ENCODE results near the gene KIF27. TPM values are rescaled to one million over a fixed set of nuclear protein-coding genes. Genes with fewer than 3 reads are reported as not detected.
"Not testable (repeated sequence)": the region's sequence is repeated elsewhere in the genome, so short reads cannot be mapped to it uniquely, and the experiment has no call there.

Gene KIF27
- total RNA-seq, 2 donors from 2014 or later = 4.9 to 7.2 TPM

DNA sequence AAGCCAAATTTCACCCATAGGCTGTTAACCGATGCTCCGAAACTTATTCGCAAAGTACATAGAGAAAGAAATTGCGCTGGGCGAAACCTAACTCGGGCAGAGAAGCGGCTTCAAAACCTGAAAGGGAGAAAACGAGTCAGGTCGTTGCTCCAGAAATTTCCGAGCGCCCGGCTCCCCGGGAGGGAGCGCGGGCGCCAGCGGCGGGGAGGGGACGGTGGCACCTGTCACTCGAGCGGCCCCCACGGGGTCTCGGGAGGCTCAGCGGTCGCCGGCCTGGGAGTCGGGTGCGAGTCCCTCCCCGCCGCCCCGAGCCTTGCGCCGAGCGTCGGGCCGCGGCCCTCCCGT lies 104.2 kb downstream of the KIF27 start:
- H3K4me1 Mint-ChIP-seq; H3K9me3 ChIP-seq (ENCODE audit: control insufficient read depth, low read length, poor library complexity, severe bottlenecking); ATAC-seq; H3K36me3 Mint-ChIP-seq (ENCODE audit: low read depth); DNase-seq; H3K27me3 Mint-ChIP-seq: not testable (repeated sequence)
- H3K4me3 Mint-ChIP-seq = peak overlapping the region; percentile 90
- H3K27ac Mint-ChIP-seq = peak overlapping the region; percentile 84

DNA sequence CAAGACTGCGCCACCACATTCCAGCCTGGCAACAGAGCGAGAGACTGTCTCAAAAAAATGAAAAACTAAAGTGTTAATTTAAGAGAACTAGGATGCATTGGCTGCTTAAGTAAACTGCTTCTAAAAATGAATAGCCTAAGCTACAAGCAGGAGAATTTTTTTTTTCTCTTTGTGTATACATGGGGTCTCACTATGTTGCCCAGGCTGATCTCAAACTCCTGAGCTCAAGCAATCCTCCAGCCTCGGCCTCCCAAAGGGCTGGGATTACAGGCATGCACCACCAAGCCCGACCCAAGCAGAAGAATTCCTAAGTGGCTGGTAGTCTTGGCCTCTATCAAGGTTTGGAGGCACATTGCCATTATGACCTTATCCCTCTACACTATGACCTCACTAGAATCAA lies 106.1 kb downstream of the KIF27 start:
- not testable (repeated sequence) for H3K36me3 Mint-ChIP-seq (ENCODE audit: low read depth); H3K4me1 Mint-ChIP-seq; ATAC-seq; H3K27me3 Mint-ChIP-seq; DNase-seq; H3K9me3 ChIP-seq (ENCODE audit: control insufficient read depth, low read length, poor library complexity, severe bottlenecking); H3K4me3 Mint-ChIP-seq
- peak overlapping the region; percentile 61 for H3K27ac Mint-ChIP-seq

DNA sequence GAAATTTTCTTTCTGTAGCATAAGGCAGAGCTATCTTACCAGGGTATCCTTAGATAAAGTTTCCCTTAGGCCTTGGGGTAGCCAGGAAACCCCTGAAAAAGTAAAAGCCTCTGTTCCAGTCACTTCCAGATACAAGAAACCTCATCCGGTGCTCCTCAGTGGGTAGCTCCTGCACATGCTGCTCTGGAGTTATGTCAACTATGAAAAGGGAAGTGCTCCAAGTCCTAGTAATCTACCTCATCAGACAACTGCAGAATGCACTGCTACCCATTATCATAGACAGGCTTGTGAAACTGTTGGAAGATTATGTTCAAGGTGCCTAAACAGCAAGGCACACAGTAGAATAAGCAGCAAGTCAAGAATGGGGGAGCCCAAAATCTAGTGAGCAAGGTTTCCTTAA lies 112.0 kb downstream of the KIF27 start:
- not testable (repeated sequence) for H3K36me3 Mint-ChIP-seq (ENCODE audit: low read depth); H3K4me3 Mint-ChIP-seq; ATAC-seq; H3K27me3 Mint-ChIP-seq; H3K9me3 ChIP-seq (ENCODE audit: control insufficient read depth, low read length, poor library complexity, severe bottlenecking); H3K27ac Mint-ChIP-seq; DNase-seq; H3K4me1 Mint-ChIP-seq

DNA sequence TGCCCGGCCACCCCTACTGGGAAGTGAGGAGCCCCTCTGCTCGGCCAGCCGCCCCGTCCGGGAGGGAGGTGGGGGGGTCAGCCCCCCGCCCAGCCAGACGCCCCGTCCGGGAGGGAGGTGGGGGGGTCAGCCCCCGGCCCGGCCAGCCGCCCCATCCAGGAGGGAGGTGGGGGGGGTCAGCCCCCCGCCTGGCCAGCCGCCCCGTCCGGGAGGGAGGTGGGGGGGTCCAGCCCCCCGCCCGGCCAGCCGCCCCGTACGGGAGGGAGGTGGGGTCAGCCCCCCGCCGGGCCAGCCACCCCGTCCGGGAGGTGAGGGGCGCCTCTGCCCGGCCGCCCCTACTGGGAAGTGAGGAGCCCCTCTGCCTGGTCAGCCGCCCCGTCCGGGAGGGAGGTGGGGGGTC lies 116.8 kb downstream of the KIF27 start:
- not testable (repeated sequence) for H3K4me3 Mint-ChIP-seq; H3K27ac Mint-ChIP-seq; H3K36me3 Mint-ChIP-seq (ENCODE audit: low read depth); H3K27me3 Mint-ChIP-seq; H3K4me1 Mint-ChIP-seq; ATAC-seq; DNase-seq; H3K9me3 ChIP-seq (ENCODE audit: control insufficient read depth, low read length, poor library complexity, severe bottlenecking)

DNA sequence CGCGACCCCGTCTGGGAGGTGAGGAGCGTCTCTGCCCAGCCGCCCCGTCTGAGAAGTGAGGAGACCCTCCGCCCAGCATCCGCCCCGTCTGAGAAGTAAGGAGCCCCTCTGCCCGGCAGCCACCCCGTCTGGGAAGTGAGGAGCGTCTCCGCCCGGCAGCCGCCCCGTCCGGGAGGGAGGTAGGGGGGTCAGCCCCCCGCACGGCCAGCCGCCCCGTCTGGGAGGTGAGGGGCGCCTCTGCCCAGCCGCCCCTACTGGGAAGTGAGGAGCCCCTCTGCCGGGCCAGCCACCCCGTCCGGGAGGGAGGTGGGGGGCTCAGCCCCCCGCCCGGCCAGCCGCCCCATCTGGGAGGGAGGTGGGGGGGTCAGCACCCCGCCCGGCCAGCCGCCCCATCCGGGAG lies 117.3 kb downstream of the KIF27 start:
- H3K27ac Mint-ChIP-seq; ATAC-seq; H3K4me3 Mint-ChIP-seq; H3K27me3 Mint-ChIP-seq; H3K36me3 Mint-ChIP-seq (ENCODE audit: low read depth); H3K4me1 Mint-ChIP-seq; DNase-seq; H3K9me3 ChIP-seq (ENCODE audit: control insufficient read depth, low read length, poor library complexity, severe bottlenecking): not testable (repeated sequence)

DNA sequence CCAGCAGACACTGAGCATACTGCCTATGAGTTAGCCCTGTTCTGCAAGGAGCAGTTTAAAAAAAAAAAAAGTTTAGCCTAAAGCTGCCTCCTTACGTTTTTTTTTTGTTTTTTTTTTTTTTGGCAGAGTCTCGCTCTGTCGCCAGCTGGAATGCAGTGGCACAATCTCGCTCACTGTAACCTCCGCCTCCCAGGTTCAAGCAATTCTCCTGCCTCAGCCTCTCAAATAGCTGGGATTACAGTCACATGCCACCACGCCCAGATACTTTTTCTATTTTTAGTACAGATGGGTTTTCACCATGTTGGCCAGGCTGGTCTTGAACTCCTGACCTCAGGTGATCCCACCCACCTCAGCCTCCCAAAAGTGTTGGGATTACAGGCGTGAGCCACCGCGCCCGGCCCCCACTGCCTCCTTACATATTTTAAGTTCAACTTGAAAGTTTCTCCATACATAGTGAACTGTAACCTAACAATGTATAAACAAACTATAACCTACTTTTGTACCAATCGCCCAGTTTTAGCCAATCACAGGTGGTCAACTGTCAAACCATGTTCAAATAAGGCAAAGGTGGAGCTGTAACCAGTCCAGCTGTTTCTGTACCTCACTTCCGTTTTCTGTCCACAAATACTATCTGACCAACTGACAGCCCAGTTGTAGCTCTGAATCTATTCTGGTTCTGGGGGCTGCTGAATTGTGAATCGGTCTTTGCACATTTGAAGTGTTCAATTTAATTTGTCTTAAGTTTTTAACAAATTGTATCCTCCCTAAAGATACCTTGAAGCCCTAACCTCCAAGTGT lies 120.8 kb downstream of the KIF27 start:
- no peak for ATAC-seq
- peaks cover 10% of the 10 kb centered on the region for H3K36me3 Mint-ChIP-seq (ENCODE audit: low read depth)
- no peak for DNase-seq
- H3K27me3 Mint-ChIP-seq = no peaks in the 10 kb centered on the region
- no peaks in the 10 kb centered on the region for H3K9me3 ChIP-seq (ENCODE audit: control insufficient read depth, low read length, poor library complexity, severe bottlenecking)
- H3K4me3 Mint-ChIP-seq = no peak overlapping the region
- peaks cover 5% of the 10 kb centered on the region for H3K4me1 Mint-ChIP-seq
- no peak overlapping the region for H3K27ac Mint-ChIP-seq

DNA sequence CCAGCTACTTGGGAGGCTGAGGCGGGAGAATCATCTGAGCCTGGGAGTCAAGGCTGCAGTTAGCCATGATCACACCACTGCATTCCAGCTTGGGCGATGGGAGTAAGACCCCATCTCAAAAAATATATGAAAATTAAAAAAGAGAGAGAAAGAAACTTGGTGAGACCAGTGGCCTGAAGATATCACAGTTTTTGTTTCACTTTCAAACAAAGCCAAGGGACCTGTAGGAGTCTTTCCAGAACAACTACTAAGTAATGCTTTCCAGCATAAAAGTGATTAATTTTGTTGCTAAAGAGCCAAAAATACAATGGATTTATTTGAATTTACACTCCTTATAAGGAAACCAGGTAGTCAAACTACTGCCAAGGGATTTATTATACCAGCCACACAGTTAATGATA lies 127.2 kb downstream of the KIF27 start:
- DNase-seq (no peak), ATAC-seq (no peak)
- Mint-ChIP-seq H3K4me3 (no peak overlapping the region), H3K4me1 (peaks cover 5% of the 10 kb centered on the region), H3K27ac (no peak overlapping the region), H3K27me3 (no peaks in the 10 kb centered on the region), H3K36me3 (ENCODE audit: low read depth) (peaks cover 9% of the 10 kb centered on the region)
- no peaks in the 10 kb centered on the region for H3K9me3 ChIP-seq (ENCODE audit: control insufficient read depth, low read length, poor library complexity, severe bottlenecking)

DNA sequence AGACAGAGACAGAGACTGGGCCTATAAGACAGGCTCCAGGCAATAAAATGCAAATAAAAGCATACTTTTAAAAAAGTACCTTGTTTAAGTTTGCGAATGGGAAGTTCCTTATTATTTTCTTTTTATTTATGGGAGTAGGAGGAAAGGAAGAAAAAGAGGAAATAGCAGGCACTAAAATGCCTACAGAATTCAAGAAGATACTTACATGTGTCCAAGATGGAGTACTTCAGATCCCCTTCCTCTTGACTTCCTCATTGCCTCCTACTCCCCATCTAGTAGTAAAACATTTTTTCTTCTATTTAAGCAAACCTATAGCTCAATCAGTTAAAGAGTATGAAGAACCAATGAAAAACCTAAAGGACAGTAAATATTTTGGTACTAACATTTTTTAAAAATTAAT lies 128.5 kb downstream of the KIF27 start:
- H3K4me3 Mint-ChIP-seq = no peak overlapping the region
- H3K36me3 Mint-ChIP-seq (ENCODE audit: low read depth) = peaks cover 7% of the 10 kb centered on the region
- no peaks in the 10 kb centered on the region for H3K27me3 Mint-ChIP-seq
- no peak for ATAC-seq
- H3K27ac Mint-ChIP-seq = peak overlapping the region; percentile 32
- DNase-seq = no peak
- no peaks in the 10 kb centered on the region for H3K9me3 ChIP-seq (ENCODE audit: control insufficient read depth, low read length, poor library complexity, severe bottlenecking)
- H3K4me1 Mint-ChIP-seq = peaks cover 5% of the 10 kb centered on the region

Other genes with a start within 250 kb of the KIF27 start
- gene UBQLN1, start 213.5 kb downstream of the KIF27 start, total RNA-seq = 100 to 1,000 TPM; 134 to 152 TPM
- 1 to 10 TPM; 5.9 to 7.9 TPM for gene GKAP1, start 103.7 kb downstream of the KIF27 start, total RNA-seq
- gene HNRNPK, start 58.8 kb upstream of the KIF27 start, total RNA-seq = 100 to 1,000 TPM; 612 to 613 TPM
- gene RMI1, start 59.4 kb upstream of the KIF27 start, total RNA-seq = 1 to 10 TPM in 1 of 2 donors, under 1 TPM in 1; 0.89 to 2.7 TPM